GM21423 (cell line): ENCODE data around the gene SMCR8.
"Not testable (repeated sequence)": the region's sequence is repeated elsewhere in the genome, so short reads cannot be mapped to it uniquely, and the experiment has no call there.

Source experiments
- ATAC-seq: cut with Tn5 transposase; IDR thresholded peaks from one replicate; pipeline ENCODE4 v1.9.1; 2021; ENCODE audit warnings: mild to moderate bottlenecking, moderate library complexity; ENCODE audit not compliant: unreplicated experiment

Gene SMCR8

DNA sequence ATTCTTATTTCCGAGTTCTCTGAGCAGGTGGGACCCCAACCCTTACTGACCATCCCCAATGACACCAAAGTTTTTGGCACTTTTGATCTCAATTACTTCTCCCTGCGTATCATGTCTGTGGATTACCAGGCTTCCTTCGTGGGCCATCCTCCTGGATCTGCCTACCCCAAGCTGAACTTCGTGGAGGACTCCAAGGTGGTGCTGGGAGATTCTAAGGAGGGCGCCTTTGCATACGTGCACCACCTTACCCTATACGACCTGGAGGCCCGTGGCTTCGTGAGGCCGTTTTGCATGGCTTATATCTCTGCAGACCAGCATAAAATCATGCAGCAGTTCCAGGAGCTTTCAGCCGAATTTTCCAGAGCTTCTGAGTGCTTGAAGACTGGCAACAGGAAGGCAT, 868 bp downstream of the SMCR8 start:
- no peak for ATAC-seq

DNA sequence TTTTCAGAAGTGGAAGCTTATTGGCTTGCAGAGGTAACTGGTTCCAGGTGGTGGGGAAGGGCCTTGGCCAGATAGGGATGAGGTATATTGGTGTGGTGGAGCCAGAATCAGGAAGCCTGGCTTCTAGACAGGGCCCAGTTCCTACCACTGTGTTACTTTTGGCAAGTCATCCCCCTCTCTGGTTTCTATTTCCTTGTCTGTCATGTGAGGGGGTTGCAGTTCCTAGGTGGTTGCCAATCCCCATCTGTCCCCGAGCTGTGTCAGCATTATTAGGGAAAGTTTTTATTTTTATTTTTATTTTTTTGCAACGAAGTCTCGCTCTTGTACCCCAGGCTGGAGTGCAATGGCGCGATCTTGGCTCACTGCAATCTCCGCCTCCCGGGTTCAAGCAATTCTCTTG, 3.0 kb downstream of the SMCR8 start:
- no peak for ATAC-seq

DNA sequence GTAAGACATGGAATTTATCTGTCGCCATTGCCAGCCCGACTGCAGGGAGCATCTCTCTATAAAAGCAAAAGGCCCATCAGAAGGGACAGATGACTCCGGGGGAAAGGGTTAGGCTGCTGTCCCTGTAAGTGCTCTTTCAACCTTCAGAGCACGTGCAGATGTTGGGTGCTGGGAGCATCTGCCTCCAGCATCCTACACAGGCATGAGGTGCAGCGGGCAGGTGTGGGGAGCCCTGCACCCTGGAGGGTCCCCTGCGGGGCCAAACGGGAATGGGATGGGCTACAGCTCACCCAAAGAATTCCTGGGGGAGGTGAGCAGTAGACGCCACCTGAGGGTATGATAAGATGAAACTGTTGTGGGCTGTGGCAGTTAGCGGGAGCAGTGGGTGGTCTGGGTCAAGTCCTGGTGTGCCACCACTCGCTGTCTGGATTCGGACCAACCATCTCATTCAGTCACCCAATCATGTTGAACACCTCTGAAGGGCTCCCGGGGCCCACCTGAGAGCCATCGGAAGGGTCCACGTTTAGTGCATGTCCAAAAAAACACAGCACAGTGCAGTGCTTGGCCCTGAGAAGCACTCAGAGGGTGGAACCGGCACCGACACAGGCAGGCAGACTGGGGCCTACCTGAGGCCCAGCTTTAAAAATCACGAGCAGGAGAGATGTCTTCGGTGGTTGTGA, 3.8 kb downstream of the SMCR8 start:
- ATAC-seq: no peak

DNA sequence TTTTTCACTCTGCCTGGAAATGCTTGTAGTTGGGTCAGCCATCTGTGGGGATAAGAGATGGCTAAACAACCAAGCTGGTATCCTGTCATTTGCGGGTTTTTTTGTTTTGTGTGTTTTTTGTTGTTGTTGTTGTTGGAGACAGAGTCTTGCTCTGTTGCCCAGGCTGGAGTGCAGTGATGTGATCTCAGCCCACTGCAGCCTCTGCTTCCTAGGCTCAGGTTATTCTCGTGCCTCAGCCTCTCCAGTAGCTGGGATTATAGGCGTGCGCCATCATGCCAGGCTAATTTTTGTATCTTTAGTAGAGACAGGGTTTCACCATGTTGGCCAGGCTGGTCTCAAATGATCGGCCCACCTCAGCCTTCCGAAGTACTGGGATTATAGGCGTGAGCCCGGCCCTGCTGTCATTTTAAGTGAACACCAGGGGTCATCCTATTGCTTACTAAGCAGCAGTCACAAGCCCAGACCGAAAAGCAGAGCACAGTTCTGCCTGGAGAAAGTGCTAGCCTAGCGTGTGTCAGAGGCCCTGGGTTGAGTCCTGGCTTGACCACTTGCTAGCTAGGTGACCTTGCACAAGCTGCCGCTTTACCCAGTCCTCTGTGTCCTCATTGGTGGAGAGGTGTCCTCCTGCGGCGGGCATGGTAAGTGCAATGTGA, 4.6 kb downstream of the SMCR8 start:
- no peak for ATAC-seq

DNA sequence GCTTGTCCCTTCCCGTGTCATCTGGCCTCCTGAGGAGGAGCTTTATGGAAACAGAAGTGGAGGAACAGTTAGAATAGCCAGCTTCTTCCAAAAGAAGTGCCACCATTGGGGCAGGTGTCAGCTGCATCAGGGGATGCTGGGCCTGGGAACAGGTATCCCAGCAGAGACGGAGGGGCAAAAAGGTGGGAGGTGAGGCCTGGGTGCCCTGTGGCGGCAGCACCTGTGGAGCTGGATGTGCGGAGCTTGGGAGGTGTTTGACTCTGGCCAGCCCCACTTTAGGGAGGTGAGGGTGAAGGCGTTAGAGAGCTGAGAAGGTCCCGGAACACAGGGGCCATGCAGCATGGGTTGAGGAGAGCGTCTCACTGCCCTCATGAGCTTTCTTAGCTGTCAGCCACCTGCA, 5.2 kb downstream of the SMCR8 start:
- no peak for ATAC-seq

DNA sequence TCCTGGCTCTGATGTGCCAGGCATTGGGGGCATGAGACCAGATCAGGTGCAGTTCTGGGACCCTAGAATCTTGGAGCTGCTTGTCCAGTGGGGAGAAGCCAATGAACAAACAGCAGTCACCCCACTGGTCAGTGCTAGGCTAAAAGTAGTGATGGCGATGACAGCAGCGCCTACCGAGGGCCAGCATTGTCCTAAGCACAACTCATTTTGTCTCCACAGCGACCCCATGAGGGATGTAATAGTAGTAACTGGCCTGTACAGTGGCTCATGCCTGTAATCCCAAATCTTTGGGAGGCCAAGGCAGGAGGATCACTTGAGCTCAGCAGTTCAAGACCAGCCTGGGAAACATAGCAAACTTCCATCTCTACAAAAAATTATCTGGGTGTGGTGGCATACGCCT, 6.2 kb downstream of the SMCR8 start:
- no peak for ATAC-seq

DNA sequence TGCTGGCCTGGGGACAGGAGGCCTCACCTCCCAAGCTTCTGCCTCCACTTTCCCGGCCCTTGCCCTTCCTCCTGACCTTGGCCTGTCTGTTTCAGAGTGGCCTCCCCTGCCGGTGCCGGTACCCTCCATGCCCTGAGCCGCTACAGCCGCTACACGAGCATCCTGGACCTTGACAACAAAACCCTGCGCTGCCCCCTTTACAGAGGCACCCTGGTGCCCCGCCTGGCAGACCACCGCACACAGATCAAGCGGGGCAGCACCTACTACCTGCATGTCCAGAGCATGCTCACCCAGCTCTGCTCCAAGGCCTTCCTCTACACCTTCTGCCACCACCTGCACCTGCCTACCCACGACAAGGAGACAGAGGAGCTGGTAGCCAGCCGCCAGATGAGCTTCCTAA, 7.4 kb downstream of the SMCR8 start:
- no peak for ATAC-seq

DNA sequence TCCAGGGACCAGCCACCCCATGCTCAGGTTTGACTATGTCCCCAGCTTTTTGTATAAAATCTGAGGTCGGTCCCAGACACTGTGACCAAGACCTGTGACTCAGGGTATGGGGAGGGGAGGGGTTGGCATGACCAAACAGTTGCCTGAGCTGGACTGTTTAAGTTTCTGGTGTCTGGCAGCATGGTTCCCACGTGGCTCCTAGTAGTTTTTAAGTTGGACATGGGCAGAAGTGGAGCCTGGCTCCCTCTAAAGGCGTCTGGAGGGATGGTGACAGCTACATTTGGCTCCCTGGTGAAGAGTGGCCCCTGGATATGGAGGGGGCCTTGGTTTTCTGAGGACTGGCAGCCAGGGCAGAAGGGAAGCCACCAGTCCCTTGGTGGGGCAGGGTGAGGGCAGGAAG, 7.9 kb downstream of the SMCR8 start:
- no peak for ATAC-seq

DNA sequence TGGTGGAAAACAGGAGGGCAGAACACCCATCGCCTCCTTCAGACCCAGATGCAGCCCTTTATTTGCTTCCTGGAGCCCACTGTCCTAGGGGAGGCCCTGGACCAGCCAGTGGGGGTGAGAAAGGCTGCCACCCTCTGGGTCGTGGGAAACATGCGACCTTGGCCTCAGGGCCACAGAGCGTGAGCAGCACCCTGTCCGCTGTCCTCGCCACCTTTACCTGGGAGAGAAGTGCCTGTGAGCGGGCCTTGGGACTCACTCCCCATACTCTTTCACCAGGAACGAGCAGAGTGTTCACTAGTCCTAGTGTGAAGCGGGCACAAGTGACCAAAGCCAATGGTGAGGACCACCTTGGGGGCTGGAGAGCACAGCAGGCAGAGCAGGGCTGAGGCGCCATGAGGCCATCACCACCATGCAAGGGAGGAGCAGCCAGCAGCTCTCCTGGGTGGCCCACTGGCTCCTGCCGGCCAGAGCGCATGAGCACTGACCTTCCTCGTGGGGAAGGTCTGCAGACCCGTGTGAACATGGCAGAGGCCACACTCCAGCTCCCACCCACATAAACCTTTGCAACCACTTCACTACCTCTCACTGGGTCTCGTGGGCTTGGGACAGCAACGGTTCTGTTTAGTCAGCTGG, 8.5 kb downstream of the SMCR8 start:
- ATAC-seq: no peak

DNA sequence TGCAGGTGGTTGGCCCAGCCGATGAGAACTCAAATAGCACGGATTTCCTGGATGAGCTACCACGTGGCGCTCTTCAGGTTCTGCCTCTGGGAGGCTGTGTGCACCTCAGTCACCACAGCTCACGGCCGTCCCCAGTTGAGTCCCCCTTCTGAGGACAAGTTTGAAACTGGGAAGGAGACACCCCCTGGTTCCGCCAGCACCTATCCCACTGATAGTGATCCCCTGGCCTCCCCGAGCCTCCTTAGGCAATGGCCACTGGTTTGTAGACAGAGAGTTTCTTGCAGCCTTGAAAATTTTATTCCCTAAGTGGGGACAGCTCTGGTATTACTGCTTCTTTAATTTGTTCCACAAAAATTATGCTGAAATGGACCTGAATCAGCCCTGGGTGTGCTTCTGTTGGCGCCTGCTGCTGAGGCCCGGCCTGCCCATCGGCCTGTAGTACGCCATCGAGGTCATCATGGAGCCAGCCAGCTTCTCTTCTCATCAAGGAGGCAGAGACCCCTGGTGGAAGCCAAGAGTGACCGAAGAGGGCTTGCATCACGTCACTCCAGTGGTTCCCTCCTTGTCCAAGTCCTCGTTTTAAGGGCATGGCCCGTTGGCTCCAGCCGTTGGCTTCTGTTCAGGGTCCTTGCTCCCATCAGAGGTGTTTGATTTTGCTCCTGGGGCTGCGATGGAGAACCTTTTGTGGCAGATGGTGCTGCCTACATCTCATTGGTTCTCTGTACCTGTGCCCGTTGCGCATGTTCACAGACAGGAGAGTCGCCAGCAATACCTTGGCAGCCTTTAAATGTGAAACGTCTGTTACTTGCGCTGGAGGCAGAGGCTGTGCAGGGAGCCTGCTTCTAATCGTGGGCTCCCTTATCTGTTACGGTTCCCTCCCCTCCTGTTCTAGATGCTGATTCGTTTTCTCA, 9.3 kb downstream of the SMCR8 start:
- no peak for ATAC-seq

DNA sequence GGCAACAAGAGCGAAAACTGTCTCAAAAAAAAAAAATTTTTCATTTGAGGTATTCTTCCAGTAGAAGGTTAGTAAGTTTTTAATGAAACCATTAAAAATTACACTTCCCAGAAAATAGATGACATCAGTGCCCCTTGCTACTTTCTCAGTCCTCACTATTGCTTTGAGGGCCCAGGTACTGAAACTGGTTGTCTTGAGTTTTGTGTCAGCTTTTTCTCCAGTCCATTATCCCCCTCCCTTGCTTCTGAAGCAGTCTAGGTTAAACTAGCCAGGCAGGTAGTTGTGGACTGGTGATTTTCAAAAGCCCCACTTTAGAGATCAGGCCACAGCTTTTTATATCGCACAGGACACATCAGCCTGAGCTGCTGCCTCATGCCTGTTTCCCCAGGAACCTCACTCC, 10.9 kb downstream of the SMCR8 start:
- no peak for ATAC-seq

DNA sequence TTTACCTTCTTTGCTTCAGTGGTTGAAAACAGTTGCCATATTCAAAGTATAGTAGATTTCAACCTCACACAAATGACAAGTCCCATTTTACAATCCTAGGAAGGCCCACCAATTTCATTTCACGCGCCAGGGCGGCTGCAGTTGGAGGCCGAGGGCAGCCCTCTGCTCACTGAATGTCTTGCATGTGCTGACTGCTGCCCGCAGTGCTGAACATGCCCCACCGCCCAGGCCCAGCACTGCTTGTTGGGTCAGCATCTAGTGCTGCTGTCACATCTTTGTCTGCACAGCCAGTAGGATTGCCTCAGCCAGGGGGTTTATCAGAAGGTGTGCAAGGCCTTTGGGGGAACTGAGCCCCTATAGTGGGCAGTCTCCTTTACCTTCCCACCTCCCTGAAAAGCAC, 11.5 kb downstream of the SMCR8 start:
- no peak for ATAC-seq

DNA sequence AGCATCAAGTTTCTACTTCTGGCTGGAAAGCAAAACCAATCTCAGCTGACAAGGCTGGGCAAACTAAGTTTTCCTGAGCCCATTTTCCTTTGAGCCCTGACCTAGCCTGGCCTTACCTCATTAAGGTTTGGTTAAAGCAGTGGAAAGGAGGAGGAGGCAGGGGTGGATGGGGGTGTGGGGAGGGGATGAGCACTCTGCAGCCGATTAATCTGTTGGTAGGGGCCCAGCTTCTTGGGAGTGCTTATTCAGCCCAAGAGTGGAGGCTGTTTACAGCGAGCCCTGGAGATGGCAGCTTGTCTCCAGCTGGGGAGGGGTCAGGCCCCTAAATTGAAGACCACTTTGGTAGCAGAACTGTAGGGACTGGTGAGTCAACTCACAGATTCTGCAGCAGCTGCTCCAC, 12.0 kb downstream of the SMCR8 start:
- no peak for ATAC-seq

DNA sequence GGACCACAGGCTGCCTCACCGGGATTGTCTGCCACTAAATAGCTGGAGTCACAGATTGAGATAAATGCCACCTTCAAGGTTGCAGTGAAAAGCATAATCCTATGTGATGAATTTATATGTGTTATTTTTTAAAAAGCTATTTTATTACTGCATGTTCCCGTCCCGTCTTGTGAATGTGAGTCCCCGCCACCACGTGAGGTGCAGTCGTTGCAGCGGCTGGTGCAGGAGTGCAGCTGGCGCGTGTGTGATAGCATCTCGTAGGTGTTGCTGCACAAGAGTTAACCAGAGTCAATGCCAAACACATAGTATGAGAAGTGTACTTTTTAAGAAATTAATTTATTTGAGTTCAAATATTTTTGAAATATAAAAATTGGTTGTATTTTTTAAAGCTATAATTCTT, 12.5 kb downstream of the SMCR8 start:
- ATAC-seq: no peak

DNA sequence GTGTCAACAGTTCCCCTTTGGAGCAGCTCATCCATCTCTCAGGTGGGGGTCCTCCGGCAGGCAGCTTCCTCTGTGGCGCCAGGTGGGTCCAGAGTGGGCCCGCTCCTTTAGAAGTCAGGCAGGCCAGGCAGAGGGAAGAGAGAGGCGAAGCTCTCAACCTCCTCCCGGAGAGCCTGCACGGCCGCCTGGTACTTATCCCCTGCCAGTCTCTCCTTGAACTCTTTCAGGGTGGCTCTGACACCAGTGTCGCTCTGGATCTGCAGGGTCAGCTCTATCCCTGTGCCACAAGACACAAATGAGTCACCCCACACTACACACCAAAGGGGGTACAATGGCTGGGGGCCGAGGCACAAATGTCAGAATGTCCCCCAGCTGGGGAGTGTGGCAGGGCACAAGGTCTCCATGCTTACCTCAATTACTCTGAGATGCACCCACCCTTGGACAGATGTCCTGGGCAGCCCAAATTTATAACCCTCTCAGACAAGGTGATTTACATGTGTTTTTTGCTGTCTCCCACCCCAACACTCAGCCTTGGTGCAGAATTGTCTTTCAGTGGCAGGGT, 13.6 kb downstream of the SMCR8 start:
- ATAC-seq: no peak

DNA sequence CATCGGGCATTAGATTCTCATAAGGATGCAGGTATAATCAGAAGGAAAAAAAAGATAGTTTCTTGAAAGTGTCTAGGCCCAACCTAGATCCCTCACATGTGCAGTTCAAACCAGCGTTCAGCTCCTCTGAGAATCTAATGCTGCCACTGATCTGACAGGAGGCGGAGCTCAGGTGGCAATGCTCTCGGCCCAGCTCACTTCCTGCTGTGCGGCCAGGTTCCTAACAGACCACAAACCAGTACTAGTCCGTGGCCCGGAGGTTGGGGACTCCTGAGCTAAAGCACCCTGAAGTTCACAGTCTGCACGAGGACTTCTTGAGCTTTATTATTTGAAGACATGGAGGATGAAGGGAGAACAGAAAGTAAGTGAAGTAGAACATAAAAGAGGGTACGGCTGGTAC, 16.8 kb downstream of the SMCR8 start:
- ATAC-seq: no peak

DNA sequence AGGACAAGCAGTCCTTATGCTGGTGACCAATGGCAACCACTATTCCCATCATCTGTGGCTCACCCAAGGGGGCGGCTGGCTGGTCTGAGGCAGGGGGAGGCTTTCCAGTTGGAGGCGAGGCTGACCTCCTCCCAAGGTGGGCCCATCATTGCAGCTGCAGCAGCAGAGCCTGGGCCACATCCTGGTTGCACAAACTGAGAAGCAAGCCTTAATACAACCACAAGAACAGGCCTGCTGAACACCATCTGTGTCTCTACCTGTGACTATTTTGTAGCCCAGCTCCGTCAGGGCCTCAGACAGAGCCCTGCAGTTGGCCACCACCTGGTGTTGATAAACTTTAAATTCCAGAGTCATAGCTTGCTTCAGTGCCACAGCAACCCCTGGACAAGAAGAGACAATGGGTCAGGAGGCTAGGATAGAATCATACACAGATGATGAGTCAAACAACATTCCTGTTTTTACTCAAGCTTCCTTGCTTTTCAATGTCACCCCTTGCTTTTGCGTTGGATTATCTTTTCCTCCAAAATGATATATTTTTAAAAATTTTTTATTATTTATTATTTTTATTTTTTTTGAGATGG, 17.9 kb downstream of the SMCR8 start:
- ATAC-seq: no peak

DNA sequence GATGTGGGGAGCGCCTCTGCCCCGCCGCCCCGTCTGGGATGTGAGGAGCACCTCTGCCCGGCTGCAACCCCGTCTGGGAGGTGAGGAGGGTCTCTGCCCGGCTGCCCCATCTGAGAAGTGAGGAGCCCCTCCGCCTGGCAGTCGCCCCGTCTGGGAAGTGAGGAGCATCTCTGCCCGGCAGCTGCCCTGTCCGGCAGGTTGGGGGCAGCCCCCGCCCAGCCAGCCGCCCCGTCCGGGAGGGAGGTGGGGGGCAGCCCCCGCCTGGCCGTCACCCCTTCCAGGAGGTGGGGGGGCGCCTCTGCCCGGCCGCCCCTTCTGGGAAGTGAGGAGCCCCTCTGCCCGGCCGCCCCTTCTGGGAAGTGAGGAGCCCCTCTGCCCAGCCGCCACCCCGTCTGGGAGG, 23.1 kb downstream of the SMCR8 start:
- not testable (repeated sequence) for ATAC-seq

DNA sequence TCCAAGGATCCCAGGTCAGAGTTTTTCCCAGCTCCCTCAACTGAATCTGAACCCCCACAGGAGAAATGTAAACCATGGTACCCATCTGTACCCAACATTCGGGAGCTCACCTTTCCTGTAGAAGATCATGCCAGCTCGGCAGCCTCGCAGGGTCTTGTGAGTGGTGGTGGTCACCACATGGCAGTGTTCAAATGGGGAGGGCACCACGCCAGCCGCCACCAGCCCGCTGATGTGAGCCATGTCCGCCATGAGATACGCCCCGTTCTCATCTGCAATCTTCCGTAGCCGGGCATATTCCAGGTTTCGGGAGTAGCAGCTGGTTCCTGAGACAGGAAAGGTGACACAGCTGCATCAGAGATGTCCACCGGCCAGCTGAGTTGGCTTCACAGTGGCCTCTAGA, 24.8 kb downstream of the SMCR8 start:
- ATAC-seq: no peak

DNA sequence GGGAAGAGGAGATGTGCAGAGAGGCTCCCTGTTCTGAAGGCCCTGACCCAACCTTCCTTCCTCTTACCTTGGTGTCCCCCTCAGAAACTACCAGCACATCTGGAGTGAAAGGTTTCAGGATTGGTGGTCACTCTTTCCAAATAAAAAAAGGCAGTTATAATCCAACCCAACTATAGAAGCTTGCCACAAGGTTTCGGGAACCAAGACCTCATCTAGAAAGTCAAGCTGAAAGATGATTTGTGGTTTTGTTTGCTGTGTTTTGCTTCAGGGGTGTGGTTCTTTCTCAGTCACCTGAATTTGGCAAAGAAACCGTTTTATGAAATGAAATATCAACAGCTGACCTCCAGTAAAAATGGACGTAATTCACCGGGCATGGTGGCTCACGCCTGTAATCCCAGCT, 28.9 kb downstream of the SMCR8 start:
- no peak for ATAC-seq

DNA sequence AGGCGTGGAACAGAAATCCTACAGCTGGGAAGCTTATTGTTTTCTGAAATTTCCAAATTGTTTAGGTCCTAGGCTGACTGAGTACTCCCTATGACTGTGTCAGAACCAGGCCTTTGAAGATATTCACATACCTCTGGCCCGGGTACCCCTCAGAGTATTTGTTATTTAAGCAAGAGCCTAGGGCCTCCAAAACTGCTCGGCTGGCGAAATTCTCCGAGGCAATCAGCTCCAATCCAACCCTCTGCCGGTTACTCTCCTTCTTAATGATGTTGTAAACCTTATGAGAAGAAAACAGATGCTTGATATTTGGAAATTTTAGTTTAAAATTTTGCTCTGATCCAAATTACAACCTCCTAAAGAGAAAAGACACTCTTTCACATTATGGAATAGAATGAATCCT, 38.4 kb downstream of the SMCR8 start:
- no peak for ATAC-seq
